K562 (cell line): ENCODE results near the gene SEBOX. TPM values are rescaled to one million over a fixed set of nuclear protein-coding genes. Genes with fewer than 3 reads are reported as not detected.

Experiments used
- ATAC-seq: fragments of 200-7000 bp; cut with Tn5 transposase; 3 replicates; pipeline ENCODE4 v1.9.1; 2020; ENCODE audit warnings: moderate library complexity
- BruUV-seq: library from RNA; stranded (reverse); fragments of 400-500 nt; replicated peaks from 2 replicates; lab custom pipeline; 2021; lab: Mats Ljungman, UMichigan
- CTCF ChIA-PET: fragments of 300-600 bp; formaldehyde crosslinking; extraction: SDS; loops from one replicate; lab custom pipeline; 2021; ENCODE audit warnings: low intra/inter-chr PET ratio; lab: Yijun Ruan, JAX
- POLR2A ChIA-PET: fragments of 300-600, 350-650 bp; sonication (Branson Sonifier 250); formaldehyde crosslinking; extraction: SDS; loops from one replicate; lab custom pipeline; 2021; ENCODE audit warnings: antibody characterized with exemption, inconsistent platforms; lab: Yijun Ruan, JAX
- DNase-seq, 4 experiments: peaks; one replicate each; pipeline versions ENCODE4 v3.0.0 to v3.0.0-alpha.2; 2011 to 2018; ENCODE audit warnings: low spot score in 3 of 4, mixed read lengths in 3 of 4; ENCODE audit errors: extremely low read depth in 1 of 4
- FAIRE-seq: peaks from 2 replicates; lab custom pipeline; 2011; peaks lifted over from hg19 to GRCh38; lab: Jason Lieb, UNC
- H2AFZ ChIP-seq: 2 replicates; pipeline ENCODE4 v1.6.0; 2011; ENCODE audit warnings: low read depth, low read length, control low read depth, inconsistent platforms
- H3K27ac ChIP-seq: fragments of 200-600 bp; 3 replicates; pipeline ENCODE4 v1.8.0; 2011; ENCODE audit warnings: low read depth, mild to moderate bottlenecking, control low read depth, inconsistent platforms, low read length, moderate library complexity, mixed read lengths; ENCODE audit errors: extremely low read depth
- H3K27me3 ChIP-seq, 2 experiments: fragments of 300-600 bp in 1 of 2; 2 replicates in 1 of 2; 3 replicates in 1 of 2; pipeline versions ENCODE4 v1.6.0 to v1.8.0; 2011; ENCODE audit warnings: inconsistent platforms in 2 of 2, low read length in 2 of 2, mild to moderate bottlenecking in 1 of 2, mixed read lengths in 1 of 2, moderate library complexity in 1 of 2; ENCODE audit not compliant: control insufficient read depth in 2 of 2, insufficient read depth in 2 of 2
- H3K36me3 ChIP-seq: fragments of 300-600 bp; 3 replicates; pipeline ENCODE4 v1.8.0; 2011; ENCODE audit warnings: mild to moderate bottlenecking, low read length, inconsistent platforms; ENCODE audit not compliant: control insufficient read depth, insufficient read depth
- H3K4me1 ChIP-seq, 2 experiments: fragments of 200-600 bp in 1 of 2; replicated peaks in 1 of 2; 2 replicates in 1 of 2; 3 replicates in 1 of 2; pipeline versions ENCODE4 v1.5.1 to v1.8.0; 2011; ENCODE audit warnings: inconsistent platforms in 2 of 2, low read length in 2 of 2, mild to moderate bottlenecking in 1 of 2, mixed read lengths in 1 of 2, moderate library complexity in 1 of 2; ENCODE audit not compliant: control insufficient read depth in 2 of 2, insufficient read depth in 2 of 2
- H3K4me2 ChIP-seq: 2 replicates; pipeline ENCODE4 v1.6.1; 2011; ENCODE audit warnings: low read length, control low read depth, inconsistent platforms, mixed read lengths; ENCODE audit not compliant: insufficient read depth
- H3K4me3 ChIP-seq: fragments of 200-600 bp; sonication (generic), shearing (Covaris generic); 2 replicates; pipeline ENCODE4 v1.5.1; 2016; ENCODE audit warnings: control low read depth, inconsistent platforms
- H3K79me2 ChIP-seq: fragments of 200-600 bp; 3 replicates; pipeline ENCODE4 v1.8.0; 2011; ENCODE audit warnings: low read length, inconsistent platforms; ENCODE audit not compliant: control insufficient read depth, insufficient read depth
- H3K9ac ChIP-seq, 2 experiments: 2 replicates each; pipeline versions ENCODE4 v1.6.0 to v1.6.1; 2011; ENCODE audit warnings: low read depth in 2 of 2, low read length in 2 of 2, control low read depth in 1 of 2, inconsistent platforms in 1 of 2, mild to moderate bottlenecking in 1 of 2, mixed read lengths in 1 of 2; ENCODE audit not compliant: insufficient read depth in 1 of 2
- H3K9me1 ChIP-seq: one replicate; pipeline ENCODE4 v1.6.0; 2011; ENCODE audit warnings: inconsistent platforms, mild to moderate bottlenecking, low read length, moderate library complexity; ENCODE audit not compliant: control insufficient read depth, insufficient read depth
- H3K9me3 ChIP-seq: replicated peaks from 2 replicates; pipeline ENCODE4 v1.5.1; 2011; ENCODE audit warnings: low read depth, low read length, inconsistent platforms; ENCODE audit not compliant: control insufficient read depth, insufficient read depth
- H4K20me1 ChIP-seq: replicated peaks from 2 replicates; pipeline ENCODE4 v1.6.1; 2011; ENCODE audit warnings: low read length, inconsistent platforms, mixed read lengths; ENCODE audit not compliant: control insufficient read depth, insufficient read depth
- CREBBP ChIP-seq: IDR thresholded peaks from one replicate; pipeline ENCODE4 v1.6.1; 2012; ENCODE audit warnings: low read depth, mild to moderate bottlenecking, control low read depth, inconsistent platforms, low read length
- GTF3C2 ChIP-seq: IDR thresholded peaks from 3 replicates; pipeline ENCODE4 v1.6.1; 2011; ENCODE audit warnings: borderline replicate concordance, mild to moderate bottlenecking, moderate library complexity; ENCODE audit not compliant: insufficient read length; ENCODE audit errors: extremely low read depth
- NCOR1 ChIP-seq: fragments of 450-650 bp; IDR thresholded peaks from 2 replicates; pipeline ENCODE4 v1.6.1; 2016; ENCODE audit warnings: mild to moderate bottlenecking, moderate library complexity
- TAF7 ChIP-seq: fragments of 450-650 bp; IDR thresholded peaks from 2 replicates; pipeline ENCODE4 v1.6.1; 2016; ENCODE audit warnings: missing genetic modification characterization, missing compliant biosample characterization
- TOE1 ChIP-seq, 2 experiments: fragments of 450-650 bp in 1 of 2; sonication (generic) in 1 of 2; formaldehyde crosslinking in 1 of 2; IDR thresholded peaks; 2 replicates each; pipeline versions ENCODE4 v1.7.1 to v1.8.0; 2016 to 2022; ENCODE audit warnings: borderline replicate concordance in 2 of 2, mild to moderate bottlenecking in 2 of 2, antibody characterized with exemption in 1 of 2, inconsistent platforms in 1 of 2, low read depth in 1 of 2, missing genetic modification reagents in 1 of 2, moderate library complexity in 1 of 2
- ZNF699 ChIP-seq: fragments of 250-450 bp; sonication (Bioruptor Pico); IDR thresholded peaks from 2 replicates; pipeline ENCODE4 v1.8.0; 2021; ENCODE audit warnings: mild to moderate bottlenecking, moderate library complexity; ENCODE audit not compliant: insufficient replicate concordance
- WGBS: fragments of 100-300 bp; shearing (Covaris generic); methylation state at CpG from one replicate; pipeline ENCODE4 v1.1.6; 2016; ENCODE audit warnings: low coverage, mixed read lengths; ENCODE audit not compliant: insufficient coverage; ENCODE audit errors: missing lambda C conversion rate; 5-methylcytosine and 5-hydroxymethylcytosine counted together
- in situ Hi-C: fragments of 300-500 bp; cut with MboI; formaldehyde crosslinking; loops from 4 replicates; pipeline ENCODE4 v1.15.0; 2018; ENCODE audit warnings: inconsistent platforms, mixed read lengths
- intact Hi-C: fragments of 100-400 bp; cut with micrococcal nuclease; formaldehyde crosslinking; loops from 2 replicates; pipeline ENCODE4 v1.14.2; 2022
- polyA plus RNA-seq, 8 experiments: library from polyadenylated mRNA; depleted of rRNA in 4 of 8; stranded (reverse) in 5 of 8; unstranded in 3 of 8; fragments of >200 nt; fragmentation: Nextera tagmentation in 2 of 8; fragmentation: Illumina TruSeq in 1 of 8; extraction: Ambion mirVana in 2 of 8; extraction: Trizol in 1 of 8; gene quantifications; 2 replicates each; pipeline versions ENCODE4 v1.2.1 to v1.2.3, GENCODE V29; 2011 to 2014; ENCODE audit warnings: inconsistent platforms in 1 of 8, missing spikeins in 1 of 8
- total RNA-seq, 7 experiments: library from RNA; depleted of rRNA in 6 of 7; stranded (reverse); fragments of >200 nt in 6 of 7; fragmentation: Illumina TruSeq in 2 of 7; extraction: Trizol in 2 of 7; gene quantifications; 2 replicates each; pipeline versions ENCODE4 v1.2.1 to v1.2.3, GENCODE V29; 2011 to 2021; ENCODE audit warnings: low replicate concordance in 1 of 7
- TF ChIP-seq, protein P1 (sequence below): fragments of 250-450 bp; sonication (Bioruptor Pico); IDR thresholded peaks from 2 replicates; pipeline ENCODE4 v1.4.0; 2020; ENCODE audit warnings: borderline replicate concordance

SEBOX gene
- total and polyA plus RNA-seq, 9 of the 15 experiments (the other 6 are each of a cell fraction or from before 2014, with no cell fraction given) = not detected

GRCh38 chr17:28328325-28328724 lies 36.7 kb downstream of the SEBOX start:
- ATAC-seq (no peak), FAIRE-seq (no peak)
- POLR2A ChIA-PET = interaction anchor here (0.8 to 2.4 kb wide), 3 partner anchors 10 to 29 kb away, joined by 3 to 19 read pairs (median 3); partner anchors contain the start of genes POLDIP2 and TMEM97
- Histone ChIP-seq H4K20me1 (0 out of 2 replicates have a peak, but pooled peaks cover 6% of the 10 kb centered on the region), H3K9ac (no peak overlapping the region), H3K36me3 (peaks cover 70% of the 10 kb centered on the region)
- TF ChIP-seq TAF7 (tag) (no peak), NCOR1 (no peak), TOE1 (IDR thresholded peaks at IDR 0.05; ENCODE audit: borderline replicate concordance) (no peak), TOE1 (CRISPR knock-in tag; IDR thresholded peaks at IDR 0.05; ENCODE audit: borderline replicate concordance, low read depth) (no peak), ZNF699 (CRISPR knock-in tag) (no peak), CREBBP (no peak), GTF3C2 (no peak)
- TF ChIP-seq, protein P1, sequence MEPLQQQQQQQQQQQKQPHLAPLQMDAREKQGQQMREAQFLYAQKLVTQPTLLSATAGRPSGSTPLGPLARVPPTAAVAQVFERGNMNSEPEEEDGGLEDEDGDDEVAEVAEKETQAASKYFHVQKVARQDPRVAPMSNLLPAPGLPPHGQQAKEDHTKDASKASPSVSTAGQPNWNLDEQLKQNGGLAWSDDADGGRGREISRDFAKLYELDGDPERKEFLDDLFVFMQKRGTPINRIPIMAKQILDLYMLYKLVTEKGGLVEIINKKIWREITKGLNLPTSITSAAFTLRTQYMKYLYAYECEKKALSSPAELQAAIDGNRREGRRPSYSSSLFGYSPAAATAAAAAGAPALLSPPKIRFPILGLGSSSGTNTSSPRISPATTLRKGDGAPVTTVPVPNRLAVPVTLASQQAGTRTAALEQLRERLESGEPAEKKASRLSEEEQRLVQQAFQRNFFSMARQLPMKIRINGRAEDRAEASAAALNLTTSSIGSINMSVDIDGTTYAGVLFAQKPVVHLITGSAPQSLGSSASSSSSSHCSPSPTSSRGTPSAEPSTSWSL = no peak
- TF ChIP-seq, all 486 proteins: peak for 0
- WGBS = 83% methylated on average over 4 of the region's 4 CpGs
- Histone ChIP-seq H3K4me3 (no peak overlapping the region), H3K9me3 (no peaks in the 10 kb centered on the region; the same call in 1 of the 2 replicates), H3K27me3 (no peaks in the 10 kb centered on the region), H3K79me2 (peaks cover 25% of the 10 kb centered on the region), H3K9me1 (no peaks in the 10 kb centered on the region), H3K4me2 (no peak overlapping the region), H3K4me1 (peaks cover 0 to 3% of the 10 kb centered on the region in 2 experiments; a peak in 2 of 5 replicates), H2AFZ (no peak overlapping the region), H3K27ac (no peak overlapping the region)
- in situ Hi-C loops (no loop called here), intact Hi-C loops (no loop called here)
- no TSS peak for BruUV-seq
- DNase-seq = no peak
- CTCF ChIA-PET = interaction anchor here (0.7 kb wide), 1 partner anchor 592 kb away, joined by 3 read pairs; no protein-coding TSS in a partner anchor
